Type B pancreatic cell (in vitro differentiated cells): Measurements from ENCODE around the gene SZRD1. TPM values are rescaled to one million over a fixed set of nuclear protein-coding genes. Genes with fewer than 3 reads are reported as not detected.

ENCODE experiments used
- DNase-seq: peaks from one replicate; pipeline ENCODE4 v3.0.0; 2021; ENCODE audit warnings: mixed read lengths; ENCODE audit not compliant: unreplicated experiment; ENCODE audit errors: extremely low spot score
- H3K27ac Mint-ChIP-seq: 2 replicates; pipeline ENCODE4 v1.8.0; 2021; ENCODE audit warnings: mild to moderate bottlenecking, mixed read lengths
- H3K27me3 Mint-ChIP-seq: 2 replicates; pipeline ENCODE4 v1.8.0; 2021; ENCODE audit warnings: mixed read lengths
- H3K36me3 Mint-ChIP-seq: 2 replicates; pipeline ENCODE4 v1.8.0; 2021; ENCODE audit warnings: mixed read lengths
- H3K4me1 Mint-ChIP-seq: one replicate; pipeline ENCODE4 v1.8.0; 2021; ENCODE audit warnings: mixed read lengths; ENCODE audit not compliant: unreplicated experiment
- H3K4me3 Mint-ChIP-seq: 2 replicates; pipeline ENCODE4 v1.8.0; 2021; ENCODE audit warnings: mild to moderate bottlenecking, mixed read lengths
- H3K9me3 Mint-ChIP-seq: 2 replicates; pipeline ENCODE4 v1.8.0; 2021; ENCODE audit warnings: mixed read lengths
- CTCF ChIP-seq: fragments of 200-600 bp; sonication (generic); conservative IDR thresholded peaks from 2 replicates; pipeline ENCODE4 v1.5.0; 2021; ENCODE audit warnings: antibody characterized with exemption, mild to moderate bottlenecking
- total RNA-seq: library from RNA; stranded (reverse); gene quantifications from 2 replicates; pipeline ENCODE4 v1.2.1, GENCODE V29; 2021; ENCODE audit warnings: low replicate concordance

Gene SZRD1
- total RNA-seq, 1 donor from 2014 or later: 127 TPM

GRCh38 chr1:16371725-16372124, 4.7 kb downstream of the SZRD1 start:
- TF ChIP-seq CTCF: no peak
- Mint-ChIP-seq H3K4me1 (peaks cover 53% of the 10 kb centered on the region), H3K9me3 (peaks cover 3% of the 10 kb centered on the region), H3K36me3 (peaks cover 8% of the 10 kb centered on the region), H3K27me3 (no peaks in the 10 kb centered on the region), H3K4me3 (no peak overlapping the region), H3K27ac (peak overlapping the region; percentile 49)
- no peak for DNase-seq

DNA sequence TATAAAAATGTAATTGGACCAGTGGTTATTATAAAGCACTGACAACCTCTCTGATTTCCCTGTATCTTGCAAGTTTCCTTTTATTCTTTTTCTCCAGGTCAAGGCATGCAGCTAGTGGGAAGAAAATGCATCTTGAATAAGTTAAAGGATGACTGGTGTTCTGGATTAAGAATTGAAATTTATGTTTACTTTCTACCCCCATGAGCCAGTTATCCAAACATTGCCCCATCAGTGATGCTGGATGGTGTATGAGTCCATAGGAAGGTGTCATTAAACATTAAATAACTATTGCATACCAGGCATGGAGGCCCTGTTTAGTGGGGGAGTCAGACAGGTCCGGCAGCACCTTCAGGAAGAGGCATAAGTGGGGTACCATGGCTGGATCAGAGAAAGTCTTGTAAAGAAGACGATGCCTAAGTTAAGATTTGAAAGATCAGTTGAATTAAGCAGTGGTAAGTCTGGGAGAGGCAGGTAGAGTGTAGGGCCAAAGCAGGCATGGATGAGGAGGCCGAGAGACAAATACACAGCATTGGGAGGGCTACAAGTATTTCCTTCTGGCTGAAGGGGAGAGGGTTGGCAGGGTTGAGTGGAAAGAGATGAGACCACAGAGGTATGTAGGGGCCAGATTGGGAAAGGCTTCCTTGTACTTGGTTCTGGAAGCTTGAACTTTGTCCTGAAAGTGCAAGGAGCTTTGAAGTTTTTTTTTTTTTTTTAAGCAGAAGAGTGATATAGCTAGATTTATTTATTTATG, 5.7 kb downstream of the SZRD1 start:
- Mint-ChIP-seq H3K4me3 (peak overlapping the region; percentile 12), H3K27ac (peak overlapping the region; percentile 49), H3K4me1 (peaks cover 58% of the 10 kb centered on the region), H3K36me3 (peaks cover 8% of the 10 kb centered on the region), H3K27me3 (no peaks in the 10 kb centered on the region), H3K9me3 (no peaks in the 10 kb centered on the region)
- no peak for DNase-seq
- no peak for TF ChIP-seq CTCF

GRCh38 chr1:16374266-16374665, 7.2 kb downstream of the SZRD1 start:
- no peak for TF ChIP-seq CTCF
- H3K9me3 Mint-ChIP-seq: no peaks in the 10 kb centered on the region
- peaks cover 10% of the 10 kb centered on the region for H3K36me3 Mint-ChIP-seq
- H3K27me3 Mint-ChIP-seq: no peaks in the 10 kb centered on the region
- H3K4me1 Mint-ChIP-seq: peaks cover 48% of the 10 kb centered on the region
- DNase-seq: no peak
- H3K4me3 Mint-ChIP-seq: peak overlapping the region; percentile 53
- peak overlapping the region; percentile 94 for H3K27ac Mint-ChIP-seq

DNA sequence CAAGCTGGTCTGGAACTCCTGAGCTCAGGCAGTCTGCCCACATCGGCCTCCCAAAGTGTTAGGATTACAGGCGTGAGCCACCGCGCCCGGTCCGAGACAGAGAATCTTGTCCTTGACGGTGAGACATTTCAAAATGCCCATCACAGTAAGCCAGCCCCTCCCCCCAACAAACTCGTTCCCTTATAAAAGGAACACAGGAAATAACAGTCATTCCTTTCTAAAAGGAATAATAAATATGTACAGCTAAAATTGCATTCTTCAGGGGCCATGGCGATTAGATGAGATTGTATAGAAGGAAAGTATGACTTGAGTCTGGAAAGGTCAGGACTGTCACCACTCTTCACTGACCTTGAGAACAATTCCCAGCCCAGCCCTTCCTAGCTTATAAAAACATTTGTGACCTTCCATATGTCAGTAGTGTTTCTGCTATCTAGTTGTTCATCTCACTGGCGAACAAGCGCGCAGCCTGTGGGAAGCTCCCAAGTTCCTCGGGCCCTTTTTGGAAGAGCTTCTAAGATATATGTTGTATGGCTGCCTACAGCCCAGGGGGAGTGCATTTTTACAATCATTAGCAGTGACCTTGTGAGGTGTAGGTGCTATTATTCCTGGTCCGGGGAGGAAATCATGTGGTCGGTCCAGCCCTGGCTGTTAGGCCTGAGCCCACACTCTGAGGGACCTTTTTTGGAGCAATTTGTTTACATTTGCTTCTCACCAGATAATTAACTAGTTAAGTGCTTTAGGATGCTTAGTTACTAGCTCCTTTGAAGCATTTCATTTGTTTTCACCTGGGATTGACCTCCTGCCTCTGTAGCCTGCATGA, 8.7 kb downstream of the SZRD1 start:
- no peaks in the 10 kb centered on the region for H3K27me3 Mint-ChIP-seq
- no peak for DNase-seq
- TF ChIP-seq CTCF: no peak

GRCh38 chr1:16376971-16377370, 9.9 kb downstream of the SZRD1 start:
- peak overlapping the region; percentile 49 for H3K27ac Mint-ChIP-seq

More for the DNA sequence above, 8.7 kb downstream of the SZRD1 start:
- H3K36me3 Mint-ChIP-seq: peaks cover 12% of the 10 kb centered on the region
- peak overlapping the region; percentile 21 for H3K4me3 Mint-ChIP-seq
- peaks cover 46% of the 10 kb centered on the region for H3K4me1 Mint-ChIP-seq
- H3K9me3 Mint-ChIP-seq: no peaks in the 10 kb centered on the region
- H3K27ac Mint-ChIP-seq: peak overlapping the region; percentile 70

More at GRCh38 chr1:16376971-16377370, 9.9 kb downstream of the SZRD1 start:
- no peak for TF ChIP-seq CTCF
- Mint-ChIP-seq H3K9me3 (no peaks in the 10 kb centered on the region), H3K36me3 (peaks cover 12% of the 10 kb centered on the region), H3K4me3 (no peak overlapping the region), H3K27me3 (no peaks in the 10 kb centered on the region), H3K4me1 (peaks cover 41% of the 10 kb centered on the region)
- DNase-seq: no peak
